MM.1S (cell line): Measurements from ENCODE around the gene C19orf38.

Experiments
- DNase-seq: peaks from one replicate; pipeline ENCODE4 v3.0.0-alpha.2; 2015
- H2AFZ ChIP-seq: fragments of 300-600 bp; sonication (generic); 2 replicates; pipeline ENCODE4 v1.6.0; 2016; ENCODE audit warnings: antibody characterized with exemption, low read length
- H3F3A ChIP-seq: fragments of 300-600 bp; sonication (generic); 2 replicates; pipeline ENCODE4 v1.6.1; 2016; ENCODE audit warnings: mild to moderate bottlenecking, antibody characterized with exemption, low read length, moderate library complexity, mixed read lengths; ENCODE audit not compliant: insufficient read depth
- H3K27ac ChIP-seq: fragments of 300-600 bp; sonication (generic); 2 replicates; pipeline ENCODE4 v1.5.1; 2016; ENCODE audit warnings: mild to moderate bottlenecking, low read length
- H3K27me3 ChIP-seq: fragments of 300-600 bp; sonication (generic); replicated peaks from 2 replicates; pipeline ENCODE4 v1.6.0; 2016; ENCODE audit warnings: low read length; ENCODE audit not compliant: insufficient read depth
- H3K36me3 ChIP-seq: fragments of 300-600 bp; sonication (generic); replicated peaks from 2 replicates; pipeline ENCODE4 v1.6.1; 2016; ENCODE audit warnings: mild to moderate bottlenecking, low read length, mixed read lengths; ENCODE audit not compliant: insufficient read depth
- H3K4me1 ChIP-seq: fragments of 300-600 bp; sonication (generic); 2 replicates; pipeline ENCODE4 v1.6.1; 2016; ENCODE audit warnings: low read length, mixed read lengths
- H3K4me2 ChIP-seq: fragments of 300-600 bp; sonication (generic); 2 replicates; pipeline ENCODE4 v1.6.0; 2016; ENCODE audit warnings: low read depth, low read length
- H3K4me3 ChIP-seq: fragments of 300-600 bp; sonication (generic); 2 replicates; pipeline ENCODE4 v1.5.1; 2016; ENCODE audit warnings: low read length, mixed read lengths
- H3K79me2 ChIP-seq: fragments of 300-600 bp; sonication (generic); 2 replicates; pipeline ENCODE4 v1.6.1; 2016; ENCODE audit warnings: mixed run types, low read length, mixed read lengths
- H3K9ac ChIP-seq: fragments of 300-600 bp; sonication (generic); 2 replicates; pipeline ENCODE4 v1.6.1; 2016; ENCODE audit warnings: low read length, mixed read lengths
- H3K9me2 ChIP-seq: fragments of 300-600 bp; sonication (generic); replicated peaks from 2 replicates; pipeline ENCODE4 v1.6.1; 2016; ENCODE audit warnings: mild to moderate bottlenecking, low read length, mixed read lengths; ENCODE audit not compliant: insufficient read depth
- H3K9me3 ChIP-seq: fragments of 300-600 bp; sonication (generic); replicated peaks from 2 replicates; pipeline ENCODE4 v1.6.1; 2016; ENCODE audit warnings: mild to moderate bottlenecking, low read length, mixed read lengths; ENCODE audit not compliant: insufficient read depth
- H4K20me1 ChIP-seq: fragments of 300-600 bp; sonication (generic); 2 replicates; pipeline ENCODE4 v1.6.1; 2016; ENCODE audit warnings: mild to moderate bottlenecking, low read length, moderate library complexity, mixed read lengths; ENCODE audit not compliant: insufficient read depth
- EZH2 ChIP-seq: fragments of 300-600 bp; sonication (generic); optimal IDR thresholded peaks from 2 replicates; pipeline ENCODE3; 2017; ENCODE audit warnings: low read depth, mild to moderate bottlenecking, antibody characterized with exemption, low read length, mixed read lengths
- EZH2phosphoT487 ChIP-seq: fragments of 300-600 bp; sonication (generic); IDR thresholded peaks from 2 replicates; pipeline ENCODE4 v1.6.1; 2018; ENCODE audit warnings: antibody characterized with exemption, low read length
- TF ChIP-seq, protein P1 (sequence below): fragments of 300-600 bp; sonication (generic); IDR thresholded peaks from 2 replicates; pipeline ENCODE4 v1.5.1; 2016; ENCODE audit warnings: antibody characterized with exemption, low read length, mixed read lengths

Gene C19orf38

DNA sequence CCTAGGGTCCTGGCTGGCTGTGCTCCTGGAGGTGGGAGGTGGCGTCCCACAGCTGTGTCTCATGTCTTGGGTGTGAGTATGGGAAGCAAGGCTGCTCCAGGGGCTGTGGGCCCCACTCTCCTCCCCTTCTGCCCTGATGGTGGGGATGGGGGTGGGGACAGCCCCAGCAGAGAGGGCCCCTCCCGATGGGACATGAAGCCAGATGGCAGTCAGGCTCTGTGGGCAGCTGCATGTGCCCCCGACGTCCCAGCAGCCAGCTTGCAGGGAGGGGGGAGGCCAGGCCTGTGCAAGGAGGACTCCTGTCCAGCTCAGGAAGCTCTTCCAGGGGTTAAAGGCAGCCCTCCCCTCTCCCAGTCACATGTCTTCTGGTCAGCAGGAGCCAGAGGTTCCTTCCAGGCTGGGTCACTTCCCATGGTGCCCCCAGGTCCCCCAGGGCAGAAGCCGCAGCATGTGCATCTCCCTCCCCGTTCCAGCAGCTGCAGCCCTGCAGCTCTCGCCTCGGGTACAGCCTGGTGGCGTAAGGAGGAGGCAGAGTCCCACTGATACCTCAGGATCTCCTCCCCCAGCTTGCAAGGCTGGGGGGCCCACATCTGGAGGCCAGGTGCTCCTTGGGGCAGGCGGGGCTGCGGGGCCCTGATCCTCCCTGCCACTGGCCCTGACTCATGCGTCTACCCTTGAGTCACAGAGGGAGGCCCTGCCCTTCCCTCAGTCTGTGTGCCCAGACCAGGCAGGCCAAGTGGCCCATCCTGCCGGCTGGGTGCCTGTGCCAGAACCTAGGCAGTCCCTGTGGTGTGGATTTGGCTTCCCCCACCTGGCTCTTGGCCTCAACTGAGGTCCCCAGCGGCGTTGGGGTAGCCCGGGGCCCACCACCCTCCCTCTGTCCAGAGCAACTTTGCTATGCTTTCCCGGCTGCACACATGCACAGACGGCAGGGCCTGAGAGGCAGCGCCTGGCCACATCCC is 67.2 kb downstream of the C19orf38 start:
- no peaks in the 10 kb centered on the region for H3K4me1 ChIP-seq
- DNase-seq, result no peak
- H3K4me2 ChIP-seq, result no peak overlapping the region
- no peak overlapping the region for H3K4me3 ChIP-seq
- no peaks in the 10 kb centered on the region for H3K27me3 ChIP-seq
- H3K27ac ChIP-seq, result no peak overlapping the region
- no peaks in the 10 kb centered on the region for H3F3A ChIP-seq
- no peaks in the 10 kb centered on the region for H3K79me2 ChIP-seq
- TF ChIP-seq EZH2, result no peak
- TF ChIP-seq EZH2phosphoT487, result no peak
- TF ChIP-seq, protein P1, sequence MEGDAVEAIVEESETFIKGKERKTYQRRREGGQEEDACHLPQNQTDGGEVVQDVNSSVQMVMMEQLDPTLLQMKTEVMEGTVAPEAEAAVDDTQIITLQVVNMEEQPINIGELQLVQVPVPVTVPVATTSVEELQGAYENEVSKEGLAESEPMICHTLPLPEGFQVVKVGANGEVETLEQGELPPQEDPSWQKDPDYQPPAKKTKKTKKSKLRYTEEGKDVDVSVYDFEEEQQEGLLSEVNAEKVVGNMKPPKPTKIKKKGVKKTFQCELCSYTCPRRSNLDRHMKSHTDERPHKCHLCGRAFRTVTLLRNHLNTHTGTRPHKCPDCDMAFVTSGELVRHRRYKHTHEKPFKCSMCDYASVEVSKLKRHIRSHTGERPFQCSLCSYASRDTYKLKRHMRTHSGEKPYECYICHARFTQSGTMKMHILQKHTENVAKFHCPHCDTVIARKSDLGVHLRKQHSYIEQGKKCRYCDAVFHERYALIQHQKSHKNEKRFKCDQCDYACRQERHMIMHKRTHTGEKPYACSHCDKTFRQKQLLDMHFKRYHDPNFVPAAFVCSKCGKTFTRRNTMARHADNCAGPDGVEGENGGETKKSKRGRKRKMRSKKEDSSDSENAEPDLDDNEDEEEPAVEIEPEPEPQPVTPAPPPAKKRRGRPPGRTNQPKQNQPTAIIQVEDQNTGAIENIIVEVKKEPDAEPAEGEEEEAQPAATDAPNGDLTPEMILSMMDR, result no peak
- H4K20me1 ChIP-seq, result no peaks in the 10 kb centered on the region
- H3K9ac ChIP-seq, result no peak overlapping the region
- H3K9me3 ChIP-seq, result no peaks in the 10 kb centered on the region
- H3K9me2 ChIP-seq, result no peaks in the 10 kb centered on the region
- no peak overlapping the region for H2AFZ ChIP-seq
- H3K36me3 ChIP-seq, result no peaks in the 10 kb centered on the region

DNA sequence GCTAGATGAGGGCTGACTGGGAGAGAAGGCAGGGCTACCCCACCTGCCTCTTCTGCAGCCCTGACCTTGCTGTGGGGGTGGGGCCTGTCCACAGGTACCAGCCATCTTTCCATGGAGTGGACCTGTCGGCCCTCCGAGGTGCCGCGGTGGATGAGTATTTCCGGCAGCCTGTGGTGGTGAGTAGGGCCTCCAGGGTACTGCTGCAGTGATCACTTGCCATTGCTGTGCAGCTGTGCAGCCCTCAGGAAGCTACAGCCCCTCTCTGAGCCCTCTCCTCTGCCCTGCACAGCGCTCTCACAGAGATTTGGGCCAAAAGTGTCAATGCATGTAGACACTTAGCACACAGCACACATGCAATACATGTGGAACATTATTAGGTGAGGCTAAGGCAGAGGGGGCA is 68.4 kb downstream of the C19orf38 start:
- no peak for DNase-seq
- H3K4me1 ChIP-seq, result no peaks in the 10 kb centered on the region
- H3K9me3 ChIP-seq, result no peaks in the 10 kb centered on the region
- no peaks in the 10 kb centered on the region for H3K36me3 ChIP-seq
- no peaks in the 10 kb centered on the region for H4K20me1 ChIP-seq
- H3K9ac ChIP-seq, result no peak overlapping the region
- H2AFZ ChIP-seq, result no peak overlapping the region
- no peaks in the 10 kb centered on the region for H3K9me2 ChIP-seq
- H3F3A ChIP-seq, result no peaks in the 10 kb centered on the region
- H3K4me3 ChIP-seq, result no peak overlapping the region
- H3K4me2 ChIP-seq, result no peak overlapping the region
- H3K27ac ChIP-seq, result no peak overlapping the region
- no peaks in the 10 kb centered on the region for H3K27me3 ChIP-seq
- no peaks in the 10 kb centered on the region for H3K79me2 ChIP-seq
- TF ChIP-seq EZH2phosphoT487 (no peak), EZH2 (no peak)
- TF ChIP-seq, protein P1, result no peak

DNA sequence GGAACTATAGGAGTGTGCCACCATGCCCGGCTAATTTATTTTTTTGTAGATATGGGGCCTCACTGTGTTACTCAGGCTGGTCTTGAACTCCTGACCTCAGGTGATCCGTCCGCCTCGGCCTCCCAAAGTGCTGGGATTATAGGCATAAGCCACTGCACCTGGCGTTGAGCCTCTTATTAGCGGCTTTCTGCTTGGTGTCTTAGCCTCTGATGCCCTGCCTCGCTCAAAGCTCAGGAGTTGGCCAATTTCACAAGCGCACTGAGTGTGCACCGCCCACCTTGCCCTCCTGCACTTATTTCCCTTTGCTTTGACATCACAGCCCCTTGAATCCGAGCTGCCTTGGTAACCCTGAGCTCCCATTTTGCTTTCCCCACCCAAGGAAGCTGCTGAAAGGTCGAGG is 70.1 kb downstream of the C19orf38 start:
- Histone ChIP-seq H3K27me3 (no peaks in the 10 kb centered on the region), H3K27ac (no peak overlapping the region), H3K9me3 (no peaks in the 10 kb centered on the region), H4K20me1 (no peaks in the 10 kb centered on the region), H3K36me3 (no peaks in the 10 kb centered on the region), H3F3A (no peaks in the 10 kb centered on the region), H3K4me3 (no peak overlapping the region), H3K4me2 (no peak overlapping the region), H3K4me1 (no peaks in the 10 kb centered on the region), H3K79me2 (no peaks in the 10 kb centered on the region), H3K9me2 (no peaks in the 10 kb centered on the region), H2AFZ (no peak overlapping the region), H3K9ac (no peak overlapping the region)
- no peak for DNase-seq
- TF ChIP-seq, protein P1, result no peak
- TF ChIP-seq EZH2 (no peak), EZH2phosphoT487 (no peak)
